ENCODE results near the gene PATE3. TPM values are rescaled to one million over a fixed set of nuclear protein-coding genes. Genes with fewer than 3 reads are reported as not detected.

Gene PATE3
- total RNA-seq, 4 donors from 2014 or later: not detected

DNA sequence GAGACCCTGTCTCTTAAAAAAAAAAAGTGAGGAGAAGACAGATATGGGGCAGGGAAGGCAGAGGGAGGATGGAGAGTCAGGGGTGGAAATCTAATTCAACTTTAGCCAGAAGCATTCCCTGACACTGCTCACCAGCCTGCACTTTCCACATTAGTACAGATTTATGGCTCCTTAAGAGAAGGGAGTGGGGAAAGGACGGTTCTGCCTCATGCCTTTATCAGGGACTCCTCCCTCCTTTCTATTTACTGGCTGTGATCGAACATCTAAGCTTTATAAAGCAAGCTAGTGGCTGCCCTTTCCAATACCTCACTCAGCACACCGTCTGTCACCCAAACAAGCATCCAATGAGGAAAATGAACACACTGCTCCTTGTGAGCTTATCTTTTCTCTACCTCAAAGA, 45.1 kb downstream of the PATE3 start, which contains the start of gene PATE4:
TSS of gene PATE4 (plus strand) at position 301 of the 400 bp plus-strand sequence. CDS start at position 345, 44 bp downstream.
- Histone ChIP-seq H3K4me1 (no peaks in the 10 kb centered on the region), H3K9me3 (peaks cover 0 to 10% of the 10 kb centered on the region in 2 donors), H3K27me3 (no peaks in the 10 kb centered on the region), H3K36me3 (no peaks in the 10 kb centered on the region), H3K27ac (no peak within 1 kb of the TSS), H3K4me3 (no peak within 1 kb of the TSS)
- no peak for DNase-seq
- intact Hi-C loops (cut with DNase I; ENCODE audit: low total_unique reads): no loop called here
- WGBS, 2 donors (ENCODE audit: low coverage in 1 of 2): 25 to 27% methylated on average over 2 to 3 of the region's 3 CpGs
- TF ChIP-seq EP300 (IDR thresholded peaks at IDR 0.05; ENCODE audit: low read depth) (no peak), POLR2AphosphoS5 (IDR thresholded peaks at IDR 0.05) (no peak), POLR2A (IDR thresholded peaks at IDR 0.05) (no peak)
- TF ChIP-seq, protein P1, sequence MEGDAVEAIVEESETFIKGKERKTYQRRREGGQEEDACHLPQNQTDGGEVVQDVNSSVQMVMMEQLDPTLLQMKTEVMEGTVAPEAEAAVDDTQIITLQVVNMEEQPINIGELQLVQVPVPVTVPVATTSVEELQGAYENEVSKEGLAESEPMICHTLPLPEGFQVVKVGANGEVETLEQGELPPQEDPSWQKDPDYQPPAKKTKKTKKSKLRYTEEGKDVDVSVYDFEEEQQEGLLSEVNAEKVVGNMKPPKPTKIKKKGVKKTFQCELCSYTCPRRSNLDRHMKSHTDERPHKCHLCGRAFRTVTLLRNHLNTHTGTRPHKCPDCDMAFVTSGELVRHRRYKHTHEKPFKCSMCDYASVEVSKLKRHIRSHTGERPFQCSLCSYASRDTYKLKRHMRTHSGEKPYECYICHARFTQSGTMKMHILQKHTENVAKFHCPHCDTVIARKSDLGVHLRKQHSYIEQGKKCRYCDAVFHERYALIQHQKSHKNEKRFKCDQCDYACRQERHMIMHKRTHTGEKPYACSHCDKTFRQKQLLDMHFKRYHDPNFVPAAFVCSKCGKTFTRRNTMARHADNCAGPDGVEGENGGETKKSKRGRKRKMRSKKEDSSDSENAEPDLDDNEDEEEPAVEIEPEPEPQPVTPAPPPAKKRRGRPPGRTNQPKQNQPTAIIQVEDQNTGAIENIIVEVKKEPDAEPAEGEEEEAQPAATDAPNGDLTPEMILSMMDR (IDR thresholded peaks at IDR 0.05): no peak
- in situ Hi-C loops (cut with MboI; ENCODE audit: low pct_ligation_motif_present in 1 of 4, low pct_unique_long_range_greater_than_20kb in 1 of 4, low sequenced_read_pairs in 3 of 4): no loop called here

DNA sequence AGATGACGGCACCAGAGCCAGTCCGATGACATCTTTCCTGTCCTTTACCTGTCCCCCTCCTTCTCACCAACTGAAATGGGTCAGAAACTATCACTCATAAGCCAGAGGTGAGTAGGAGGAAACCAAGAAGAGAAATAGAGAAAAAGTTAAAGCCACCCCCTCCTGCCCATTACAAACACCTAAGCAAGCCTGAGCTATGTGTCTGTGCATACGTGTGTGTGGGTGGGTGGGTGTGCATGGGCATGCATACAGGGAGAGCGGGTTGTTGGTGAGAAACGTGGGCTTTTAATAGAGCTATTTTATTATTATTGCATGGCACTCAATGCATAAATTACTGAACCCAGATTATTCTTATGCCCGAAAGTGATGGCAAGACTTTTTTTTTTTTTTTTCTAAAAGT, 47.8 kb downstream of the PATE3 start:
- intact Hi-C loops (cut with DNase I; ENCODE audit: low total_unique reads) (no loop called here), in situ Hi-C loops (cut with MboI; ENCODE audit: low pct_ligation_motif_present in 1 of 4, low pct_unique_long_range_greater_than_20kb in 1 of 4, low sequenced_read_pairs in 3 of 4) (no loop called here)
- Histone ChIP-seq H3K27ac (no peak overlapping the region), H3K4me1 (no peaks in the 10 kb centered on the region), H3K27me3 (no peaks in the 10 kb centered on the region), H3K4me3 (no peak overlapping the region), H3K9me3 (peaks cover 0 to 10% of the 10 kb centered on the region in 2 donors), H3K36me3 (no peaks in the 10 kb centered on the region)
- TF ChIP-seq POLR2A (IDR thresholded peaks at IDR 0.05) (no peak), EP300 (IDR thresholded peaks at IDR 0.05; ENCODE audit: low read depth) (no peak), POLR2AphosphoS5 (IDR thresholded peaks at IDR 0.05) (no peak)
- TF ChIP-seq, protein P1 (IDR thresholded peaks at IDR 0.05): no peak
- WGBS, 2 donors (ENCODE audit: low coverage in 1 of 2): 59 to 69% methylated on average over 4 to 6 of the region's 6 CpGs
- DNase-seq: no peak

Other genes with a start within 250 kb of the PATE3 start
- 100 to 1,000 TPM in 1 of 4 donors, 10 to 100 TPM in 3; 53.9 to 107 (median 80.4) TPM for gene EI24, start 218.7 kb upstream of the PATE3 start, total RNA-seq
- 10 to 100 TPM; 21.7 to 73.2 (median 64.3) TPM for gene STT3A, start 195.3 kb upstream of the PATE3 start, total RNA-seq
- 100 to 1,000 TPM in 1 of 4 donors, 1 to 10 TPM in 2, under 1 TPM in 1; 0.37 to 194 (median 4.3) TPM for gene CHEK1, start 163.0 kb upstream of the PATE3 start, total RNA-seq
- gene ACRV1, start 107.3 kb upstream of the PATE3 start, total RNA-seq: not detected
- gene PATE1, start 41.8 kb upstream of the PATE3 start, total RNA-seq: not detected
- gene PATE2, start 9.3 kb upstream of the PATE3 start, total RNA-seq: not detected
- gene PATE4, start 45.2 kb downstream of the PATE3 start, total RNA-seq: not detected
- gene HYLS1, start 99.5 kb downstream of the PATE3 start, total RNA-seq: 1 to 10 TPM in 2 of 4 donors, under 1 TPM in 1, not detected in 1; 0.80 to 6.4 (median 3.4) TPM
- 1 to 10 TPM in 2 of 4 donors, under 1 TPM in 2; 0.60 to 8.7 (median 4.1) TPM for gene PUS3, start 115.1 kb downstream of the PATE3 start, total RNA-seq
- gene DDX25, start 116.4 kb downstream of the PATE3 start, total RNA-seq: 1 to 10 TPM in 1 of 4 donors, not detected in 3; 1.5 TPM
- not detected for gene VSIG10L2, start 157.9 kb downstream of the PATE3 start, total RNA-seq